ENCODE data around the gene CYP4F11.
"Not testable (repeated sequence)": the region's sequence is repeated elsewhere in the genome, so short reads cannot be mapped to it uniquely, and the experiment has no call there.

Gene CYP4F11

GRCh38 chr19:15902254-15902653 is 32.1 kb downstream of the CYP4F11 start:
- FAIRE-seq (no peak), DNase-seq (ENCODE audit: insufficient read length, low spot score) (no peak)
- no peak for TF ChIP-seq POLR2AphosphoS5 (IDR thresholded peaks at IDR 0.05; ENCODE audit: low read depth, low read length)
- TF ChIP-seq POLR2A (IDR thresholded peaks at IDR 0.05; ENCODE audit: low read depth, low read length) = no peak
- TF ChIP-seq PAX5 (IDR thresholded peaks at IDR 0.05; ENCODE audit: insufficient read depth, low read length, severe bottlenecking) = no peak
- no peak for TF ChIP-seq TAF1 (IDR thresholded peaks at IDR 0.05; ENCODE audit: low read depth, low read length)
- no peak for TF ChIP-seq POU2F2 (IDR thresholded peaks at IDR 0.05; ENCODE audit: low read depth, low read length)
- TF ChIP-seq SPI1 (IDR thresholded peaks at IDR 0.05; ENCODE audit: low read depth, low read length) = no peak

GRCh38 chr19:15900504-15900903 is 33.8 kb downstream of the CYP4F11 start:
- TF ChIP-seq POLR2AphosphoS5 (IDR thresholded peaks at IDR 0.05; ENCODE audit: low read depth, low read length) = no peak
- FAIRE-seq = no peak
- DNase-seq (ENCODE audit: insufficient read length, low spot score) = no peak

- not testable (repeated sequence) for FAIRE-seq; DNase-seq (ENCODE audit: insufficient read length, low spot score)
Measured at GRCh38 chr19:15900032-15900431, 34.3 kb downstream of the CYP4F11 start.

- FAIRE-seq; DNase-seq (ENCODE audit: insufficient read length, low spot score): not testable (repeated sequence)
Measured at GRCh38 chr19:15899561-15899960, 34.8 kb downstream of the CYP4F11 start.

GRCh38 chr19:15897738-15898276 is 36.5 kb downstream of the CYP4F11 start, which contains the start of gene CYP4F2:
Gene CYP4F2 (minus strand): TSS chr19:15898074. CDS start chr19:15897611, 463 bp downstream.
- no peak for DNase-seq (ENCODE audit: insufficient read length, low spot score)
- no peak for TF ChIP-seq POU2F2 (IDR thresholded peaks at IDR 0.05; ENCODE audit: low read depth, low read length)
- no peak for TF ChIP-seq SPI1 (IDR thresholded peaks at IDR 0.05; ENCODE audit: low read depth, low read length)
- no peak for TF ChIP-seq POLR2AphosphoS5 (IDR thresholded peaks at IDR 0.05; ENCODE audit: low read depth, low read length)
- TF ChIP-seq TAF1 (IDR thresholded peaks at IDR 0.05; ENCODE audit: low read depth, low read length) = no peak
- TF ChIP-seq POLR2A (IDR thresholded peaks at IDR 0.05; ENCODE audit: low read depth, low read length) = no peak
- no peak for TF ChIP-seq PAX5 (IDR thresholded peaks at IDR 0.05; ENCODE audit: insufficient read depth, low read length, severe bottlenecking)
- no peak for FAIRE-seq

GRCh38 chr19:15897026-15897737 is 37.1 kb downstream of the CYP4F11 start:
- no peak for TF ChIP-seq POLR2AphosphoS5 (IDR thresholded peaks at IDR 0.05; ENCODE audit: low read depth, low read length)
- TF ChIP-seq POU2F2 (IDR thresholded peaks at IDR 0.05; ENCODE audit: low read depth, low read length) = no peak
- no peak for TF ChIP-seq SPI1 (IDR thresholded peaks at IDR 0.05; ENCODE audit: low read depth, low read length)
- TF ChIP-seq TAF1 (IDR thresholded peaks at IDR 0.05; ENCODE audit: low read depth, low read length) = no peak
- no peak for TF ChIP-seq PAX5 (IDR thresholded peaks at IDR 0.05; ENCODE audit: insufficient read depth, low read length, severe bottlenecking)
- TF ChIP-seq POLR2A (IDR thresholded peaks at IDR 0.05; ENCODE audit: low read depth, low read length) = no peak
- FAIRE-seq (no peak), DNase-seq (ENCODE audit: insufficient read length, low spot score) (no peak)

GRCh38 chr19:15895876-15896430 is 38.4 kb downstream of the CYP4F11 start:
- FAIRE-seq = no peak
- no peak for DNase-seq (ENCODE audit: insufficient read length, low spot score)
- TF ChIP-seq POLR2A (IDR thresholded peaks at IDR 0.05; ENCODE audit: low read depth, low read length) = no peak
- no peak for TF ChIP-seq POLR2AphosphoS5 (IDR thresholded peaks at IDR 0.05; ENCODE audit: low read depth, low read length)
- no peak for TF ChIP-seq PAX5 (IDR thresholded peaks at IDR 0.05; ENCODE audit: insufficient read depth, low read length, severe bottlenecking)
- TF ChIP-seq SPI1 (IDR thresholded peaks at IDR 0.05; ENCODE audit: low read depth, low read length) = no peak
- TF ChIP-seq POU2F2 (IDR thresholded peaks at IDR 0.05; ENCODE audit: low read depth, low read length) = no peak
- no peak for TF ChIP-seq TAF1 (IDR thresholded peaks at IDR 0.05; ENCODE audit: low read depth, low read length)

- DNase-seq (ENCODE audit: insufficient read length, low spot score) (no peak), FAIRE-seq (no peak)
- TF ChIP-seq TAF1 (IDR thresholded peaks at IDR 0.05; ENCODE audit: low read depth, low read length) (no peak), SPI1 (IDR thresholded peaks at IDR 0.05; ENCODE audit: low read depth, low read length) (no peak), POU2F2 (IDR thresholded peaks at IDR 0.05; ENCODE audit: low read depth, low read length) (no peak), POLR2A (IDR thresholded peaks at IDR 0.05; ENCODE audit: low read depth, low read length) (no peak), PAX5 (IDR thresholded peaks at IDR 0.05; ENCODE audit: insufficient read depth, low read length, severe bottlenecking) (no peak), POLR2AphosphoS5 (IDR thresholded peaks at IDR 0.05; ENCODE audit: low read depth, low read length) (no peak)
Measured at GRCh38 chr19:15894359-15894758, 40.0 kb downstream of the CYP4F11 start.

GRCh38 chr19:15893477-15893876 is 40.9 kb downstream of the CYP4F11 start:
- no peak for TF ChIP-seq TAF1 (IDR thresholded peaks at IDR 0.05; ENCODE audit: low read depth, low read length)
- no peak for TF ChIP-seq POLR2AphosphoS5 (IDR thresholded peaks at IDR 0.05; ENCODE audit: low read depth, low read length)
- no peak for TF ChIP-seq POU2F2 (IDR thresholded peaks at IDR 0.05; ENCODE audit: low read depth, low read length)
- no peak for TF ChIP-seq PAX5 (IDR thresholded peaks at IDR 0.05; ENCODE audit: insufficient read depth, low read length, severe bottlenecking)
- TF ChIP-seq SPI1 (IDR thresholded peaks at IDR 0.05; ENCODE audit: low read depth, low read length) = no peak
- TF ChIP-seq POLR2A (IDR thresholded peaks at IDR 0.05; ENCODE audit: low read depth, low read length) = no peak
- DNase-seq (ENCODE audit: insufficient read length, low spot score) (no peak), FAIRE-seq (no peak)

- FAIRE-seq (no peak), DNase-seq (ENCODE audit: insufficient read length, low spot score) (no peak)
- TF ChIP-seq POLR2AphosphoS5 (IDR thresholded peaks at IDR 0.05; ENCODE audit: low read depth, low read length) (no peak), TAF1 (IDR thresholded peaks at IDR 0.05; ENCODE audit: low read depth, low read length) (no peak), PAX5 (IDR thresholded peaks at IDR 0.05; ENCODE audit: insufficient read depth, low read length, severe bottlenecking) (no peak), SPI1 (IDR thresholded peaks at IDR 0.05; ENCODE audit: low read depth, low read length) (no peak), POLR2A (IDR thresholded peaks at IDR 0.05; ENCODE audit: low read depth, low read length) (no peak), POU2F2 (IDR thresholded peaks at IDR 0.05; ENCODE audit: low read depth, low read length) (no peak)
Measured at GRCh38 chr19:15892012-15892411, 42.3 kb downstream of the CYP4F11 start.
